ENCODE measurements around the gene TOMM7.

GRCh38 chr7:22805227-22805626 is 17.4 kb downstream of the TOMM7 start:
- no peak for TF ChIP-seq CTCF (IDR thresholded peaks at IDR 0.05; ENCODE audit: low read depth, low read length, poor library complexity, severe bottlenecking)
- TF ChIP-seq EZH2phosphoT487 (IDR thresholded peaks at IDR 0.05; ENCODE audit: borderline replicate concordance, low read length), result no peak

Data from DOHH2 (cell line).